ENCODE data around the gene CCN2. TPM values are rescaled to one million over a fixed set of nuclear protein-coding genes. Genes with fewer than 3 reads are reported as not detected.

CCN2 gene
- total and polyA plus RNA-seq, 2 donors (not counting 1 experiment from before 2014, with no cell fraction given): 0.81 to 1.3 TPM

- no peaks in the 10 kb centered on the region for H3K79me2 ChIP-seq (ENCODE audit: control insufficient read depth, insufficient read depth, low read length)
- H3K9me3 ChIP-seq (ENCODE audit: control extremely low read depth in 1 of 3, control insufficient read depth in 2 of 3, insufficient read depth in 1 of 3, low read length in 2 of 3): peaks cover 1 to 6% (median 6%) of the 10 kb centered on the region in 3 donors
- Mint-ChIP-seq H3K4me1 (peaks cover 21% of the 10 kb centered on the region), H3K27me3 (peaks cover 26% of the 10 kb centered on the region), H3K9me3 (ENCODE audit: insufficient read depth) (peaks cover 2% of the 10 kb centered on the region), H3K27ac (no peak overlapping the region), H3K4me3 (no peak overlapping the region)
- H3K27ac ChIP-seq (ENCODE audit: low read length in 2 of 2): no peak overlapping the region
- no peak for DNase-seq
- WGBS (ENCODE audit: insufficient coverage): 73% methylated on average over 5 of the region's 6 CpGs
- ChIA-PET CTCF (interaction anchor here (0.7 to 2.0 kb wide), 9 partner anchors 8 to 362 kb away, joined by 3 to 18 read pairs (median 4); no protein-coding TSS in a partner anchor), POLR2A (no interaction called here)
- H3K27me3 ChIP-seq (replicated peaks in 1 of 4; ENCODE audit: control extremely low read depth in 1 of 4, control insufficient read depth in 3 of 4, insufficient read depth in 4 of 4, low read length in 3 of 4): peaks cover 0 to 24% (median 10%) of the 10 kb centered on the region in 4 experiments
- no peak for ATAC-seq (ENCODE audit: low read depth)
- H3K4me3 ChIP-seq (ENCODE audit: control extremely low read depth in 1 of 5, extremely low read depth in 1 of 5, insufficient read depth in 1 of 5, low read depth in 2 of 5, low read length in 4 of 5): no peak overlapping the region
- H3K4me1 ChIP-seq (ENCODE audit: control insufficient read depth in 2 of 2, insufficient read depth in 2 of 2, low read length in 2 of 2): peaks cover 17 to 20% of the 10 kb centered on the region in 2 donors
- H2AFZ ChIP-seq (ENCODE audit: insufficient read depth, low read depth, low read length, poor library complexity, severe bottlenecking): no peak overlapping the region
- peak overlapping the region; percentile 46 for H3K4me2 ChIP-seq (replicated peaks; ENCODE audit: low read depth, low read length, poor library complexity, severe bottlenecking)
- H4K20me1 ChIP-seq (ENCODE audit: control insufficient read depth, insufficient read depth, low read length, poor library complexity, severe bottlenecking): no peaks in the 10 kb centered on the region
- intact Hi-C loops (cut with micrococcal nuclease): loop anchor here (5.0 to 10.0 kb wide), 2 partner anchors 564 to 897 kb away; partner anchors contain the start of gene RPS12
- TF ChIP-seq CTCF (IDR thresholded peaks at IDR 0.05) (no peak), EZH2 (IDR thresholded peaks at IDR 0.05; ENCODE audit: borderline replicate concordance, insufficient read depth, low read depth, low read length, poor library complexity, severe bottlenecking) (no peak)
- H3K9ac ChIP-seq (ENCODE audit: low read length): no peak overlapping the region
- H3K36me3 ChIP-seq (replicated peaks in 1 of 2; ENCODE audit: control extremely low read depth in 1 of 2, control insufficient read depth in 1 of 2, extremely low read depth in 1 of 2, insufficient read depth in 2 of 2, low read length in 1 of 2): no peaks in the 10 kb centered on the region
These were observed 33.2 kb downstream of the CCN2 start for GRCh38 chr6:131917763-131918649.

- Histone ChIP-seq H3K79me2 (ENCODE audit: control insufficient read depth, insufficient read depth, low read length) (no peaks in the 10 kb centered on the region), H2AFZ (ENCODE audit: insufficient read depth, low read depth, low read length, poor library complexity, severe bottlenecking) (no peak overlapping the region), H3K27me3 (replicated peaks in 1 of 4; ENCODE audit: control extremely low read depth in 1 of 4, control insufficient read depth in 3 of 4, insufficient read depth in 4 of 4, low read length in 3 of 4) (peaks cover 0 to 27% (median 10%) of the 10 kb centered on the region in 4 experiments), H3K4me2 (replicated peaks; ENCODE audit: low read depth, low read length, poor library complexity, severe bottlenecking) (peak overlapping the region; percentile 46), H3K9me3 (ENCODE audit: control extremely low read depth in 1 of 3, control insufficient read depth in 2 of 3, insufficient read depth in 1 of 3, low read length in 2 of 3) (peaks cover 1 to 6% (median 3%) of the 10 kb centered on the region in 3 donors), H3K4me1 (ENCODE audit: control insufficient read depth in 2 of 2, insufficient read depth in 2 of 2, low read length in 2 of 2) (peaks cover 17 to 20% of the 10 kb centered on the region in 2 donors), H4K20me1 (ENCODE audit: control insufficient read depth, insufficient read depth, low read length, poor library complexity, severe bottlenecking) (no peaks in the 10 kb centered on the region), H3K36me3 (replicated peaks in 1 of 2; ENCODE audit: control extremely low read depth in 1 of 2, control insufficient read depth in 1 of 2, extremely low read depth in 1 of 2, insufficient read depth in 2 of 2, low read length in 1 of 2) (no peaks in the 10 kb centered on the region), H3K9ac (ENCODE audit: low read length) (no peak overlapping the region), H3K27ac (ENCODE audit: low read length in 2 of 2) (no peak overlapping the region), H3K4me3 (ENCODE audit: control extremely low read depth in 1 of 5, extremely low read depth in 1 of 5, insufficient read depth in 1 of 5, low read depth in 2 of 5, low read length in 4 of 5) (no peak overlapping the region)
- H3K4me3 Mint-ChIP-seq: no peak overlapping the region
- 0% methylated on average over 2 of the region's 2 CpGs for WGBS (ENCODE audit: insufficient coverage)
- ChIA-PET POLR2A (no interaction called here), CTCF (interaction anchor here (0.7 to 2.0 kb wide), 7 partner anchors 8 to 363 kb away, joined by 3 to 18 read pairs (median 5); no protein-coding TSS in a partner anchor)
- H3K9me3 Mint-ChIP-seq (ENCODE audit: insufficient read depth): peaks cover 2% of the 10 kb centered on the region
- no peak overlapping the region for H3K27ac Mint-ChIP-seq
- peak; percentile 40 for DNase-seq
- H3K4me1 Mint-ChIP-seq: peaks cover 21% of the 10 kb centered on the region
- peaks cover 28% of the 10 kb centered on the region for H3K27me3 Mint-ChIP-seq
- no peak for TF ChIP-seq EZH2 (IDR thresholded peaks at IDR 0.05; ENCODE audit: borderline replicate concordance, insufficient read depth, low read depth, low read length, poor library complexity, severe bottlenecking)
- TF ChIP-seq CTCF (IDR thresholded peaks at IDR 0.05): no peak
- no peak for ATAC-seq (ENCODE audit: low read depth)
- intact Hi-C loops (cut with micrococcal nuclease): loop anchor here (5.0 to 10.0 kb wide), 2 partner anchors 565 to 897 kb away; partner anchors contain the start of gene RPS12
These were observed 33.9 kb downstream of the CCN2 start for GRCh38 chr6:131917318-131917717.

Measured in B cell (primary cell).